Upper lobe of right lung (tissue), 1 donor: ENCODE data around the gene MRPS10. TPM values are rescaled to one million over a fixed set of nuclear protein-coding genes. Genes with fewer than 3 reads are reported as not detected.

Experiments used
- ATAC-seq: fragments of 200-7000 bp; cut with Tn5 transposase; one replicate; pipeline ENCODE4 v1.9.1; 2020; ENCODE audit warnings: mild to moderate bottlenecking, moderate library complexity
- DNase-seq: peaks from one replicate; pipeline ENCODE4 v3.0.0-alpha.2; 2020
- H3K27ac ChIP-seq: fragments of 200-600 bp; one replicate; pipeline ENCODE4 v1.8.0; 2022
- H3K27me3 ChIP-seq: fragments of 200-600 bp; one replicate; pipeline ENCODE4 v1.8.0; 2022; ENCODE audit warnings: mild to moderate bottlenecking
- H3K36me3 ChIP-seq: fragments of 200-600 bp; one replicate; pipeline ENCODE4 v1.8.0; 2022
- H3K4me1 ChIP-seq: fragments of 200-600 bp; one replicate; pipeline ENCODE4 v1.8.0; 2022
- H3K4me3 ChIP-seq: fragments of 200-600 bp; one replicate; pipeline ENCODE4 v1.8.0; 2022; ENCODE audit warnings: mild to moderate bottlenecking
- H3K9me3 ChIP-seq: fragments of 200-600 bp; one replicate; pipeline ENCODE4 v1.8.0; 2022
- CTCF ChIP-seq: fragments of 200-600 bp; IDR thresholded peaks from one replicate; pipeline ENCODE4 v1.8.0; 2022; ENCODE audit warnings: antibody characterized with exemption
- intact Hi-C: fragments of 100-400 bp; cut with DNase I; formaldehyde crosslinking; loops from one replicate; pipeline ENCODE4 v1.11.0; 2022
- total RNA-seq: library from RNA; stranded (reverse); fragmentation: NEBNext Ultra II Directional; extraction: Animal tissue kit (Norgen Biotek cat#: 25700); gene quantifications from one replicate; pipeline ENCODE4 v1.2.1, GENCODE V29; 2021
- donor health status: DM: no; HTN: yes; CAD: no; lungs with severe emphysema.

Gene MRPS10
- total RNA-seq, 1 donor from 2014 or later, result 24.8 TPM

- TF ChIP-seq CTCF, result peak; percentile 57
- no peaks in the 10 kb centered on the region for H3K27me3 ChIP-seq
- DNase-seq (no peak), ATAC-seq (peak; percentile 66)
- intact Hi-C loops, result no loop called here
- no peaks in the 10 kb centered on the region for H3K9me3 ChIP-seq
- H3K4me1 ChIP-seq, result no peaks in the 10 kb centered on the region
- H3K36me3 ChIP-seq, result no peaks in the 10 kb centered on the region
- H3K27ac ChIP-seq, result no peak overlapping the region
- no peak overlapping the region for H3K4me3 ChIP-seq
Measured at GRCh38 chr6:42260972-42261371, 43.3 kb upstream of the MRPS10 start.

DNA sequence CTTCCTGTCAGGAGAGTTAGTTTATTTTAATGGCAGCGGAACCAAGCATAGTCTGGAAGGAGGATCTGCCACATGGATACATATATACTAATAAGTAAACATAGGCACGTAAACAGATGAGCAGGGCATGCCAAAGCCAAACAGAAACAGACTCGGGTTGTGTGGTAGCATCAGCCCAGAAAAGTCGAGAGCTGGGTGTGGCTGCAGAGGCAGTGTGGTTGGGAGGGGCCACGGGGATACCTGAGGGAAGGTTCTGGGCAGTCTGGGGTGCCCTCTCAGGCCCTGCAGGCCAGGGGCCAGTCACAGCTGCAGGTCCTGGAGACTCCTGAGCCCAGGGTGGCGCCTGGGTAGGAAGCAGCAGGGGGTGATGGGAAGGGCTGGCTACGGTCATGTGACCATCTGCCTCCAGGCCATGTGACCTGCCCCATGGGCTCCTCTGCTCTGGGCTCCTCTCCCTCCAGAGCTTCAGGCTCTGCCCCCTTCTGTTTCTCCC, 42.8 kb upstream of the MRPS10 start:
- Histone ChIP-seq H3K36me3 (peaks cover under 1% of the 10 kb centered on the region), H3K27ac (peak overlapping the region; percentile 40), H3K27me3 (no peaks in the 10 kb centered on the region), H3K9me3 (no peaks in the 10 kb centered on the region), H3K4me1 (no peaks in the 10 kb centered on the region), H3K4me3 (no peak overlapping the region)
- TF ChIP-seq CTCF, result no peak
- DNase-seq (no peak), ATAC-seq (peak; percentile 22)
- intact Hi-C loops, result no loop called here

GRCh38 chr6:42259841-42260395, 42.3 kb upstream of the MRPS10 start:
- Histone ChIP-seq H3K4me3 (no peak overlapping the region), H3K27ac (no peak overlapping the region), H3K9me3 (no peaks in the 10 kb centered on the region), H3K27me3 (no peaks in the 10 kb centered on the region), H3K4me1 (no peaks in the 10 kb centered on the region), H3K36me3 (peaks cover 6% of the 10 kb centered on the region)
- no peak for DNase-seq
- TF ChIP-seq CTCF, result no peak
- ATAC-seq, result no peak
- intact Hi-C loops, result no loop called here

DNA sequence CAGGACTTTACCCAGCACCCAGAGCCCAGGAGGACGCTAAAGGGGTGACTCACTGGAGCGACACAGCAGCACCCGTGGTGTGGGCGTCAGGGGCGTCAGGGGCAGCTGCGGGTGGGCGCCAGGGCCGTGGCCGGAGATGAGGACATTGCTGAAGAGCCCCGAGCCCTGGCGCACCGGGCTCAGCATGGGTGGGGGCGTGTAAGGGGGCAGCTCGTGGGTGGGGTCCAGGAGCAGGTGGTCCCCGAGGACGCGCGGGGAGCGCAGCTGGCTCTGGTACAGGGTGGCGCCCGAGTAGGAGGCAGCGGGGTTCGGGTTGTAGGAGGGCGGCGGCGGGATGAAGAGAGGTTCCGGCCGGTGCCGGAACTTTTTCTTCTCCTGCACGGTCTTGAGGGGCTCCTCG, 41.6 kb upstream of the MRPS10 start:
- peaks cover 9% of the 10 kb centered on the region for H3K36me3 ChIP-seq
- intact Hi-C loops, result no loop called here

GRCh38 chr6:42257614-42258013, 40.0 kb upstream of the MRPS10 start:
- ATAC-seq (no peak), DNase-seq (no peak)
- no peak overlapping the region for H3K4me3 ChIP-seq
- peaks cover 1% of the 10 kb centered on the region for H3K4me1 ChIP-seq
- no peaks in the 10 kb centered on the region for H3K9me3 ChIP-seq
- H3K36me3 ChIP-seq, result peaks cover 12% of the 10 kb centered on the region
- no peak overlapping the region for H3K27ac ChIP-seq
- intact Hi-C loops, result no loop called here
- no peaks in the 10 kb centered on the region for H3K27me3 ChIP-seq
- TF ChIP-seq CTCF, result no peak

More for the DNA sequence above, 41.6 kb upstream of the MRPS10 start:
- Histone ChIP-seq H3K27ac (no peak overlapping the region), H3K4me1 (no peaks in the 10 kb centered on the region), H3K4me3 (no peak overlapping the region), H3K9me3 (no peaks in the 10 kb centered on the region), H3K27me3 (no peaks in the 10 kb centered on the region)
- ATAC-seq (no peak), DNase-seq (no peak)
- TF ChIP-seq CTCF, result no peak

DNA sequence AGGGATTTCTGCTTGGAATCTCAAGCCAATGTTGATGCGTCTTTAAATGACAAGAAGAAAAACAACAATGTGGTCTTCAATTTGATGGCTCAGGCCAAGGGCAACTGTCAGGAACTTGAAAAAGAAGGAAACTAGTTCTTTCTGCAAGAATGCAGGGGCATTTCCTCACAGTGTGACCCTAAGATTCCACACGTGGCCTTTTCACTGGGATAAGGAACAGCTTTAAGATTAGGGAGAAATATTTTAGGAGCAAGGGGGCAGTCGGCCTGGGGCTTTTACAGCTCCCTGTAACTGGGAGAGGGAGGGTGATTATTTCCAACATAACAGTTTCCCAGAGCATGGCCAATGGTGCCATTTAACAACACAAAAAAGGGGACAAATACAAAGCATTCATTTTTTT, 39.4 kb upstream of the MRPS10 start:
- no peak for DNase-seq
- peaks cover 5% of the 10 kb centered on the region for H3K4me1 ChIP-seq
- TF ChIP-seq CTCF, result no peak
- no peak overlapping the region for H3K4me3 ChIP-seq
- H3K27ac ChIP-seq, result no peak overlapping the region
- H3K36me3 ChIP-seq, result peaks cover 12% of the 10 kb centered on the region
- ATAC-seq, result no peak
- H3K27me3 ChIP-seq, result no peaks in the 10 kb centered on the region
- intact Hi-C loops, result no loop called here
- no peaks in the 10 kb centered on the region for H3K9me3 ChIP-seq
